Gastroesophageal sphincter (tissue), 4 donors: ENCODE measurements around the gene CSF3R. TPM values are rescaled to one million over a fixed set of nuclear protein-coding genes. Genes with fewer than 3 reads are reported as not detected.

Experiments used
- ATAC-seq: fragments of 150-250 bp; one replicate; pipeline ENCODE4 v1.9.1; 2016; ENCODE audit warnings: mild to moderate bottlenecking, moderate library complexity
- H3K27ac ChIP-seq, 4 donors: fragments of 200-600 bp; sonication (generic) in 3 of 4; 1 replicate in 3 of 4; 2 replicates in 1 of 4; pipeline ENCODE4 v1.5.1; 2016 to 2019
- H3K27me3 ChIP-seq: fragments of 200-600 bp; sonication (generic); one replicate; pipeline ENCODE4 v1.5.1; 2019
- H3K36me3 ChIP-seq, 2 donors: fragments of 200-600 bp; sonication (generic); one replicate each; pipeline ENCODE4 v1.5.1; 2019; ENCODE audit warnings: control low read depth in 1 of 2
- H3K4me1 ChIP-seq, 3 donors: fragments of 200-600 bp; sonication (generic); 1 replicate in 2 of 3; 2 replicates in 1 of 3; pipeline ENCODE4 v1.5.1; 2016 to 2019; ENCODE audit warnings: control low read depth in 2 of 3
- H3K4me3 ChIP-seq, 2 donors: fragments of 200-600 bp; sonication (generic); one replicate each; pipeline ENCODE4 v1.5.1; 2019; ENCODE audit warnings: mild to moderate bottlenecking in 1 of 2, moderate library complexity in 1 of 2
- H3K9me3 ChIP-seq, 3 donors: fragments of 200-600 bp; sonication (generic); one replicate each; pipeline ENCODE4 v1.5.1; 2017 to 2019; ENCODE audit warnings: control low read depth in 2 of 3
- CTCF ChIP-seq, 4 experiments: fragments of 200-600 bp in 2 of 4; fragments of 450-650 bp in 2 of 4; sonication (generic) in 1 of 4; IDR thresholded peaks; one replicate each; pipeline ENCODE4 v1.5.1; 2017 to 2019; ENCODE audit warnings: antibody characterized with exemption in 4 of 4, mild to moderate bottlenecking in 2 of 4, moderate library complexity in 2 of 4
- EP300 ChIP-seq: sonication (generic); formaldehyde crosslinking; IDR thresholded peaks from one replicate; pipeline ENCODE4 v1.6.1; 2017; ENCODE audit warnings: antibody characterized with exemption, mild to moderate bottlenecking
- POLR2A ChIP-seq, 2 donors: fragments of 450-650 bp; IDR thresholded peaks; one replicate each; pipeline ENCODE4 v1.6.1; 2017; ENCODE audit warnings: antibody characterized with exemption in 2 of 2, mild to moderate bottlenecking in 2 of 2, moderate library complexity in 1 of 2
- POLR2AphosphoS5 ChIP-seq: sonication (generic); formaldehyde crosslinking; IDR thresholded peaks from one replicate; pipeline ENCODE4 v1.6.1; 2017; ENCODE audit warnings: antibody characterized with exemption
- WGBS, 2 donors: methylation state at CpG; one replicate each; pipeline ENCODE4 v1.1.5; 2018; ENCODE audit warnings: low coverage in 1 of 2; 5-methylcytosine and 5-hydroxymethylcytosine counted together
- total RNA-seq, 4 donors: library from RNA; depleted of rRNA; stranded (reverse); fragments of >200 nt; gene quantifications; one replicate each; pipeline ENCODE4 v1.1.0, GENCODE V29; 2016

CSF3R gene
- total RNA-seq, 4 donors from 2014 or later, result 2.7 to 26.8 (median 10.1) TPM

GRCh38 chr1:36446271-36446670 lies 36.4 kb downstream of the CSF3R start:
- Histone ChIP-seq H3K4me1 (peaks cover 0 to 17% (median 5%) of the 10 kb centered on the region in 3 donors), H3K27me3 (no peaks in the 10 kb centered on the region), H3K36me3 (peaks cover 0 to 4% of the 10 kb centered on the region in 2 donors), H3K27ac (no peak overlapping the region), H3K9me3 (no peaks in the 10 kb centered on the region), H3K4me3 (no peak overlapping the region)
- ATAC-seq, result no peak
- 20 to 69% methylated on average over 2 to 8 of the region's 8 CpGs for WGBS, 2 donors
- no peak for TF ChIP-seq CTCF (IDR thresholded peaks at IDR 0.05)
- TF ChIP-seq POLR2AphosphoS5, result no peak
- no peak for TF ChIP-seq POLR2A (IDR thresholded peaks at IDR 0.05)

GRCh38 chr1:36443297-36443696 lies 39.4 kb downstream of the CSF3R start:
- H3K4me1 ChIP-seq, result no peaks in the 10 kb centered on the region
- H3K27me3 ChIP-seq, result no peaks in the 10 kb centered on the region
- H3K27ac ChIP-seq, result no peak overlapping the region
- ATAC-seq, result no peak
- TF ChIP-seq CTCF (IDR thresholded peaks at IDR 0.05) (no peak), EP300 (no peak), POLR2AphosphoS5 (no peak), POLR2A (IDR thresholded peaks at IDR 0.05) (no peak)
- no peaks in the 10 kb centered on the region for H3K9me3 ChIP-seq
- H3K36me3 ChIP-seq, result peaks cover 0 to 13% of the 10 kb centered on the region in 2 donors
- no peak overlapping the region for H3K4me3 ChIP-seq
- WGBS, 2 donors, result 72% methylated on average over 2 of the region's 2 CpGs; no CpG with 5 or more reads in 1 of the 2 donors

- Histone ChIP-seq H3K4me1 (no peaks in the 10 kb centered on the region), H3K27ac (no peak overlapping the region), H3K4me3 (no peak overlapping the region), H3K36me3 (peaks cover 0 to 22% of the 10 kb centered on the region in 2 donors), H3K9me3 (no peaks in the 10 kb centered on the region), H3K27me3 (no peaks in the 10 kb centered on the region)
- TF ChIP-seq CTCF (IDR thresholded peaks at IDR 0.05), result no peak
- TF ChIP-seq POLR2AphosphoS5, result no peak
- TF ChIP-seq POLR2A (IDR thresholded peaks at IDR 0.05), result no peak
- no peak for TF ChIP-seq EP300
- ATAC-seq, result no peak
- WGBS, 2 donors, result 83 to 91% methylated on average over 3 of the region's 3 CpGs
Observed at GRCh38 chr1:36442337-36442736, 40.4 kb downstream of the CSF3R start.

- H3K4me3 ChIP-seq, result no peak overlapping the region
- no peaks in the 10 kb centered on the region for H3K4me1 ChIP-seq
- 82 to 89% methylated on average over 3 of the region's 3 CpGs for WGBS, 2 donors
- no peaks in the 10 kb centered on the region for H3K27me3 ChIP-seq
- ATAC-seq, result no peak
- TF ChIP-seq CTCF (IDR thresholded peaks at IDR 0.05) (no peak), EP300 (no peak), POLR2AphosphoS5 (no peak), POLR2A (IDR thresholded peaks at IDR 0.05) (no peak)
- H3K27ac ChIP-seq, result no peak overlapping the region
- peaks cover 0 to 34% of the 10 kb centered on the region in 2 donors for H3K36me3 ChIP-seq
- H3K9me3 ChIP-seq, result no peaks in the 10 kb centered on the region
Observed at GRCh38 chr1:36440646-36441045, 42.1 kb downstream of the CSF3R start.

- no peak overlapping the region for H3K27ac ChIP-seq
- peaks cover 0 to 34% of the 10 kb centered on the region in 2 donors for H3K36me3 ChIP-seq
- H3K27me3 ChIP-seq, result no peaks in the 10 kb centered on the region
- no peak overlapping the region for H3K4me3 ChIP-seq
- no peak for TF ChIP-seq CTCF (IDR thresholded peaks at IDR 0.05)
- TF ChIP-seq EP300, result no peak
- TF ChIP-seq POLR2AphosphoS5, result no peak
- no peak for TF ChIP-seq POLR2A (IDR thresholded peaks at IDR 0.05)
- 67 to 70% methylated on average over 2 to 3 of the region's 3 CpGs for WGBS, 2 donors
- H3K9me3 ChIP-seq, result no peaks in the 10 kb centered on the region
- H3K4me1 ChIP-seq, result no peaks in the 10 kb centered on the region
- no peak for ATAC-seq
Observed at GRCh38 chr1:36440044-36440443, 42.7 kb downstream of the CSF3R start.
